ENCODE results near the gene TRNT1. TPM values are rescaled to one million over a fixed set of nuclear protein-coding genes. Genes with fewer than 3 reads are reported as not detected.

TRNT1 gene
- polyA plus RNA-seq, 4 donors: 28.9 to 37.2 (median 34.5) TPM

- no peak for DNase-seq (ENCODE audit: low read depth in 4 of 4, low spot score in 3 of 4)
Observed at GRCh38 chr3:3110749-3111361, 15.9 kb upstream of the TRNT1 start.

- DNase-seq (ENCODE audit: low read depth in 4 of 4, low spot score in 3 of 4): no peak
Observed at GRCh38 chr3:3113042-3113709, 13.6 kb upstream of the TRNT1 start.

GRCh38 chr3:3117651-3118050 is 9.1 kb upstream of the TRNT1 start:
- DNase-seq (ENCODE audit: low read depth in 4 of 4, low spot score in 3 of 4): no peak

- DNase-seq (ENCODE audit: low read depth in 4 of 4, low spot score in 3 of 4): no peak
Observed at GRCh38 chr3:3119393-3119851, 7.3 kb upstream of the TRNT1 start.

GRCh38 chr3:3125977-3126376 is 763 bp upstream of the TRNT1 start:
- DNase-seq (ENCODE audit: low read depth in 4 of 4, low spot score in 3 of 4): no peak

- no peak for DNase-seq (ENCODE audit: low read depth in 4 of 4, low spot score in 3 of 4)
Observed at GRCh38 chr3:3127432-3128010, 781 bp downstream of the TRNT1 start.

- no peak for DNase-seq (ENCODE audit: low read depth in 4 of 4, low spot score in 3 of 4)
Observed at GRCh38 chr3:3129579-3129978, 2.8 kb downstream of the TRNT1 start.

GRCh38 chr3:3133500-3133899 is 6.8 kb downstream of the TRNT1 start:
- no peak for DNase-seq (ENCODE audit: low read depth in 4 of 4, low spot score in 3 of 4)

GRCh38 chr3:3134750-3135448 is 8.2 kb downstream of the TRNT1 start:
- DNase-seq (ENCODE audit: low read depth in 4 of 4, low spot score in 3 of 4): no peak

GRCh38 chr3:3137526-3137925 is 10.8 kb downstream of the TRNT1 start:
- DNase-seq (ENCODE audit: low read depth in 4 of 4, low spot score in 3 of 4): no peak

- no peak for DNase-seq (ENCODE audit: low read depth in 4 of 4, low spot score in 3 of 4)
Observed at GRCh38 chr3:3141939-3142338, 15.2 kb downstream of the TRNT1 start.

GRCh38 chr3:3145831-3146230 is 19.1 kb downstream of the TRNT1 start:
- no peak for DNase-seq (ENCODE audit: low read depth in 4 of 4, low spot score in 3 of 4)

- no peak for DNase-seq (ENCODE audit: low read depth in 4 of 4, low spot score in 3 of 4)
Observed at GRCh38 chr3:3149560-3149959, 22.8 kb downstream of the TRNT1 start.

- no peak for DNase-seq (ENCODE audit: low read depth in 4 of 4, low spot score in 3 of 4)
Observed at GRCh38 chr3:3151513-3151912, 24.8 kb downstream of the TRNT1 start.

- no peak for DNase-seq (ENCODE audit: low read depth in 4 of 4, low spot score in 3 of 4)
Observed at GRCh38 chr3:3154879-3155610, 28.3 kb downstream of the TRNT1 start.

GRCh38 chr3:3157484-3157883 is 30.7 kb downstream of the TRNT1 start:
- DNase-seq (ENCODE audit: low read depth in 4 of 4, low spot score in 3 of 4): no peak

- no peak for DNase-seq (ENCODE audit: low read depth in 4 of 4, low spot score in 3 of 4)
Observed at GRCh38 chr3:3160826-3161225, 34.1 kb downstream of the TRNT1 start.

GRCh38 chr3:3165241-3165640 is 38.5 kb downstream of the TRNT1 start:
- DNase-seq (ENCODE audit: low read depth in 4 of 4, low spot score in 3 of 4): no peak

- no peak for DNase-seq (ENCODE audit: low read depth in 4 of 4, low spot score in 3 of 4)
Observed at GRCh38 chr3:3165650-3166049, 38.9 kb downstream of the TRNT1 start.

- peak in 1 of 4 donors; percentile 8 for DNase-seq (ENCODE audit: low read depth in 4 of 4, low spot score in 3 of 4)
Observed at GRCh38 chr3:3170998-3171397, 44.3 kb downstream of the TRNT1 start.

GRCh38 chr3:3172627-3173026 is 45.9 kb downstream of the TRNT1 start:
- no peak for DNase-seq (ENCODE audit: low read depth in 4 of 4, low spot score in 3 of 4)

Measured in right renal pelvis (tissue), 4 donors.